Nephron (organoid): ENCODE results near the gene ADAP1.
A peak's percentile ranks its signal among the peaks of the same experiment; 100 is the strongest.

ENCODE experiments used
- H3K27ac Mint-ChIP-seq, 3 experiments: 2 replicates each; pipeline ENCODE4 v1.8.0; 2020; ENCODE audit warnings: mixed read lengths in 3 of 3, mild to moderate bottlenecking in 2 of 3, moderate library complexity in 1 of 3
- H3K27me3 Mint-ChIP-seq: 2 replicates; pipeline ENCODE4 v1.8.0; 2021; ENCODE audit warnings: low read depth, mild to moderate bottlenecking, moderate library complexity, mixed read lengths
- H3K36me3 Mint-ChIP-seq: 2 replicates; pipeline ENCODE4 v1.8.0; 2020; ENCODE audit warnings: low read depth, mixed read lengths
- H3K4me1 Mint-ChIP-seq: 2 replicates; pipeline ENCODE4 v1.8.0; 2020; ENCODE audit warnings: mixed read lengths
- H3K4me3 Mint-ChIP-seq, 3 experiments: 2 replicates each; pipeline ENCODE4 v1.8.0; 2020; ENCODE audit warnings: mild to moderate bottlenecking in 3 of 3, mixed read lengths in 3 of 3, moderate library complexity in 2 of 3
- H3K9me3 Mint-ChIP-seq: 2 replicates; pipeline ENCODE4 v1.8.0; 2020; ENCODE audit warnings: mixed read lengths
- CTCF ChIP-seq, 3 experiments: fragments of 200-600 bp; sonication (generic); IDR thresholded peaks; one replicate each; pipeline ENCODE4 v1.5.0; 2021; ENCODE audit warnings: antibody characterized with exemption in 3 of 3; ENCODE audit not compliant: unreplicated experiment in 3 of 3

ADAP1 gene

GRCh38 chr7:882336-883035, 72.0 kb downstream of the ADAP1 start:
- TF ChIP-seq CTCF (IDR thresholded peaks at IDR 0.05; ENCODE audit: unreplicated experiment in 3 of 3): no peak

GRCh38 chr7:881441-882234, 72.8 kb downstream of the ADAP1 start:
- peaks cover 3% of the 10 kb centered on the region for H3K36me3 Mint-ChIP-seq

More at GRCh38 chr7:882336-883035, 72.0 kb downstream of the ADAP1 start:
- peaks cover 3% of the 10 kb centered on the region for H3K36me3 Mint-ChIP-seq
- H3K27me3 Mint-ChIP-seq: no peaks in the 10 kb centered on the region
- H3K27ac Mint-ChIP-seq: peak overlapping the region in 1 of 3 experiments; percentile 59
- H3K9me3 Mint-ChIP-seq: no peaks in the 10 kb centered on the region
- peaks cover 35% of the 10 kb centered on the region for H3K4me1 Mint-ChIP-seq
- peak overlapping the region in 1 of 3 experiments; percentile 48 for H3K4me3 Mint-ChIP-seq

GRCh38 chr7:880450-880849, 74.0 kb downstream of the ADAP1 start:
- TF ChIP-seq CTCF (IDR thresholded peaks at IDR 0.05; ENCODE audit: unreplicated experiment in 3 of 3): no peak
- peaks cover 3% of the 10 kb centered on the region for H3K36me3 Mint-ChIP-seq
- H3K4me1 Mint-ChIP-seq: peaks cover 35% of the 10 kb centered on the region
- peak overlapping the region in 1 of 3 experiments; percentile 14 for H3K27ac Mint-ChIP-seq
- H3K27me3 Mint-ChIP-seq: no peaks in the 10 kb centered on the region
- H3K9me3 Mint-ChIP-seq: no peaks in the 10 kb centered on the region
- peak overlapping the region; percentile 25 to 68 (median 33) for H3K4me3 Mint-ChIP-seq

More at GRCh38 chr7:881441-882234, 72.8 kb downstream of the ADAP1 start:
- Mint-ChIP-seq H3K27me3 (no peaks in the 10 kb centered on the region), H3K9me3 (no peaks in the 10 kb centered on the region), H3K4me3 (peak overlapping the region in 1 of 3 experiments; percentile 69), H3K27ac (peak overlapping the region in 2 of 3 experiments; percentile 8 to 38), H3K4me1 (peaks cover 35% of the 10 kb centered on the region)
- no peak for TF ChIP-seq CTCF (IDR thresholded peaks at IDR 0.05; ENCODE audit: unreplicated experiment in 3 of 3)

DNA sequence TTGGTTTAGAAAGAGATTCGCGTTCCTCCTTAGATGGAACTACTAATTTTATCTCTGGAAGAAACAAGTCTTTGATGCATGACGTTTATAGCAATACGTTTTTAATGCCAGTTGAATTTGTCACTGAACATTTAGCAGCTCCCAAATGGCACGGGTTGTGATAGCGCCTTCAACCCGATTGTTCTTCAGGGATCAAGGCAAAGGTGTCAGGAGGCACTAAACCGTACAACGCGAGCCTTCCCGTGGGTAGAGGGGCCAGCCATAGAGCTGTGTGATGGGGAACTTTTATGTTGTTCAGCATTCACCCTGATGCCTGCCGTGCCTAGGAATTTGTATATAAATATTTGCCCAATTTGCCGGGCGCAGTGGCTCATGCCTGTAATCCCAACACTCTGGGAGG, 74.8 kb downstream of the ADAP1 start:
- no peaks in the 10 kb centered on the region for H3K9me3 Mint-ChIP-seq
- H3K4me3 Mint-ChIP-seq: peak overlapping the region; percentile 65 to 96 (median 79)
- TF ChIP-seq CTCF (IDR thresholded peaks at IDR 0.05; ENCODE audit: unreplicated experiment in 3 of 3): no peak
- H3K36me3 Mint-ChIP-seq: peaks cover 3% of the 10 kb centered on the region
- H3K4me1 Mint-ChIP-seq: peaks cover 35% of the 10 kb centered on the region
- no peaks in the 10 kb centered on the region for H3K27me3 Mint-ChIP-seq
- H3K27ac Mint-ChIP-seq: no peak overlapping the region

DNA sequence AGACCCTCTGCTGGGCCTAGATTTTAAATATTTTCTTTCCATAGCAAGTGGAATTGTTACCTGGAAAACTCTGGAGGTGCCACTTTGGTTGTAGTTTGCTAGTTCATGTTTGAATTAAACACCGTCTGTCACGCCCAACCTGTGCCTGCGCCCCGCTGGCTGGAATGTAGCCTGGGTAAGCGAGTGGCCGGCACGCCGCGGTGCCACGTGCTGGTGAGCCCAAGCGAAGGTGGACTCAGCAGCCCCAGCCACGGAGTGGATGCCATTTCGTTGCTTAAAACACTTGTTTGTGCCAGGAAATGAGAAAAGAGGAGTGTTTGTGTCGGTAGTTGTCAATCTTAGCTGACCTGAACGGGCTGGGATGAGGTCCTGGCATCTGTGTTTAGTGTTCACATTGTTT, 75.4 kb downstream of the ADAP1 start:
- H3K4me3 Mint-ChIP-seq: peak overlapping the region; percentile 65 to 96 (median 79)
- peak overlapping the region in 1 of 3 experiments; percentile 66 for H3K27ac Mint-ChIP-seq
- no peaks in the 10 kb centered on the region for H3K27me3 Mint-ChIP-seq
- H3K36me3 Mint-ChIP-seq: peaks cover 3% of the 10 kb centered on the region
- H3K9me3 Mint-ChIP-seq: no peaks in the 10 kb centered on the region
- peaks cover 35% of the 10 kb centered on the region for H3K4me1 Mint-ChIP-seq
- TF ChIP-seq CTCF (IDR thresholded peaks at IDR 0.05; ENCODE audit: unreplicated experiment in 3 of 3): no peak
